ENCODE measurements around the gene PCP4L1.

GRCh38 chr1:161273402-161273801, 14.9 kb downstream of the PCP4L1 start:
- TF ChIP-seq CTCF (IDR thresholded peaks at IDR 0.05) (no peak), EP300 (IDR thresholded peaks at IDR 0.05) (no peak)

Data from ovary (tissue), 3 donors.